Ovary (tissue), 10 donors: ENCODE results near the gene RBM3. TPM values are rescaled to one million over a fixed set of nuclear protein-coding genes. Genes with fewer than 3 reads are reported as not detected.
A peak's percentile ranks its signal among the peaks of the same experiment; 100 is the strongest.
"Not testable (repeated sequence)": the region's sequence is repeated elsewhere in the genome, so short reads cannot be mapped to it uniquely, and the experiment has no call there.

Experiments used
- DNase-seq, 5 donors: peaks; one replicate each; pipeline ENCODE4 v3.0.0-alpha.2; 2019 to 2020
- H3K27ac ChIP-seq, 2 donors: fragments of 200-600 bp; one replicate each; pipeline versions ENCODE4 v1.5.1 to v1.8.0; 2019 to 2022
- H3K27me3 ChIP-seq: fragments of 200-600 bp; one replicate; pipeline ENCODE4 v1.8.0; 2022
- H3K36me3 ChIP-seq: fragments of 200-600 bp; sonication (generic); one replicate; pipeline ENCODE4 v1.5.1; 2019
- H3K4me1 ChIP-seq: one replicate; pipeline ENCODE4 v1.8.1; 2013; ENCODE audit warnings: mild to moderate bottlenecking, moderate library complexity; ENCODE audit not compliant: insufficient read depth
- H3K4me3 ChIP-seq: fragments of 200-600 bp; sonication (generic); one replicate; pipeline ENCODE4 v1.5.1; 2017
- H3K9me3 ChIP-seq, 2 donors: fragments of 200-600 bp in 1 of 2; sonication (generic) in 1 of 2; one replicate each; pipeline versions ENCODE4 v1.5.1 to v1.8.1; 2013 to 2019; ENCODE audit warnings: mild to moderate bottlenecking in 1 of 2, moderate library complexity in 1 of 2
- CTCF ChIP-seq, 3 donors: fragments of 450-650 bp in 2 of 3; fragments of 200-600 bp in 1 of 3; IDR thresholded peaks; one replicate each; pipeline versions ENCODE4 v1.5.1 to v1.8.0; 2016 to 2022; ENCODE audit warnings: antibody characterized with exemption in 3 of 3, mild to moderate bottlenecking in 1 of 3
- EP300 ChIP-seq: sonication (generic); formaldehyde crosslinking; IDR thresholded peaks from one replicate; pipeline ENCODE4 v1.6.1; 2017; ENCODE audit warnings: antibody characterized with exemption
- POLR2A ChIP-seq: fragments of 450-650 bp; IDR thresholded peaks from one replicate; pipeline ENCODE4 v1.6.1; 2017; ENCODE audit warnings: antibody characterized with exemption, mild to moderate bottlenecking, moderate library complexity
- WGBS, 3 donors: extraction: QIAGEN DNeasy Blood & Tissue Kit in 1 of 3; methylation state at CpG; one replicate each; pipeline versions ENCODE4 v1.1.5 to v1.1.7; 2013 to 2017; 5-methylcytosine and 5-hydroxymethylcytosine counted together
- intact Hi-C, 4 donors: fragments of 100-400 bp; cut with DNase I; formaldehyde crosslinking; loops; one replicate each; pipeline versions ENCODE4 v1.11.0 to v1.15.1; 2022 to 2023
- long read RNA-seq, 3 donors: library from polyadenylated mRNA in 2 of 3; unstranded in 2 of 3; transcript quantifications; one replicate each; pipeline ENCODE4 v2.0.0 and lab custom pipeline, GENCODE V29; 2021 to 2026
- polyA plus RNA-seq, 2 donors: library from polyadenylated mRNA; stranded (reverse); fragments of 200-250 nt in 1 of 2; fragments of 350-450 nt in 1 of 2; fragmentation: Illumina TruSeq in 1 of 2; extraction: RNeasy Lipid Tissue Mini Kit (QIAGEN cat#74804) in 1 of 2; gene quantifications; one replicate each; pipeline ENCODE4 v1.2.3, GENCODE V29; 2013 to 2014
- total RNA-seq, 7 donors: library from RNA; depleted of rRNA in 2 of 7; stranded (reverse); fragments of >200 nt in 2 of 7; fragmentation: NEBNext Ultra II Directional in 3 of 7; extraction: Animal tissue kit (Norgen Biotek cat#: 25700) in 3 of 7; gene quantifications; one replicate each; pipeline versions ENCODE4 v1.1.0 to v1.2.4, GENCODE V29; 2016 to 2023
- donor health status: DM: no; HTN: no; CAD: no; lungs with moderate emphysema.
- donor health status: DM: no; HTN: no; CAD: no.
- donor health status: Bipolar disorder and iron deficiency.
- donor health status: DM: yes; HTN: yes; CAD: no.
- donor health status: DM: no; HTN: no; CAD: no.
- donor health status: DM: yes; HTN: yes; CAD: no.

RBM3 gene
- total RNA-seq (100 to 1,000 TPM; 103 to 421 (median 153) TPM), polyA plus RNA-seq (100 to 1,000 TPM; 139 to 205 TPM)
- long read RNA-seq, donor 1, transcript RBM3-204 (8 exons, 1,375 nt): minor isoform, 62 of 958 reads
- long read RNA-seq, donor 1, transcript RBM3-202 (6 exons, 1,130 nt): minor isoform, 11 of 958 reads
- long read RNA-seq, donor 1, transcript RBM3-203 (7 exons, 2,162 nt): major isoform, 812 of 958 reads
- long read RNA-seq, donor 1, transcript RBM3-208 (6 exons, 724 nt): minor isoform, 7 of 958 reads
- long read RNA-seq, donor 1, partial matches to known transcripts: 17 of 958 reads
- long read RNA-seq, donor 1, other reads (novel, unspliced or antisense): 48 of 958 reads
- long read RNA-seq, donor 2, transcript RBM3-203 (7 exons, 2,162 nt): major isoform, 144 of 184 reads
- long read RNA-seq, donor 2, transcript RBM3-204 (8 exons, 1,375 nt): minor isoform, 6 of 184 reads
- long read RNA-seq, donor 2, partial matches to known transcripts: 16 of 184 reads
- long read RNA-seq, donor 2, other reads (novel, unspliced or antisense): 12 of 184 reads
- long read RNA-seq, donor 3, transcript RBM3-203 (7 exons, 2,162 nt): major isoform, 268 of 294 reads
- long read RNA-seq, donor 3, partial matches to known transcripts: 4 of 294 reads
- long read RNA-seq, donor 3, other reads (novel, unspliced or antisense): 17 of 294 reads

DNA sequence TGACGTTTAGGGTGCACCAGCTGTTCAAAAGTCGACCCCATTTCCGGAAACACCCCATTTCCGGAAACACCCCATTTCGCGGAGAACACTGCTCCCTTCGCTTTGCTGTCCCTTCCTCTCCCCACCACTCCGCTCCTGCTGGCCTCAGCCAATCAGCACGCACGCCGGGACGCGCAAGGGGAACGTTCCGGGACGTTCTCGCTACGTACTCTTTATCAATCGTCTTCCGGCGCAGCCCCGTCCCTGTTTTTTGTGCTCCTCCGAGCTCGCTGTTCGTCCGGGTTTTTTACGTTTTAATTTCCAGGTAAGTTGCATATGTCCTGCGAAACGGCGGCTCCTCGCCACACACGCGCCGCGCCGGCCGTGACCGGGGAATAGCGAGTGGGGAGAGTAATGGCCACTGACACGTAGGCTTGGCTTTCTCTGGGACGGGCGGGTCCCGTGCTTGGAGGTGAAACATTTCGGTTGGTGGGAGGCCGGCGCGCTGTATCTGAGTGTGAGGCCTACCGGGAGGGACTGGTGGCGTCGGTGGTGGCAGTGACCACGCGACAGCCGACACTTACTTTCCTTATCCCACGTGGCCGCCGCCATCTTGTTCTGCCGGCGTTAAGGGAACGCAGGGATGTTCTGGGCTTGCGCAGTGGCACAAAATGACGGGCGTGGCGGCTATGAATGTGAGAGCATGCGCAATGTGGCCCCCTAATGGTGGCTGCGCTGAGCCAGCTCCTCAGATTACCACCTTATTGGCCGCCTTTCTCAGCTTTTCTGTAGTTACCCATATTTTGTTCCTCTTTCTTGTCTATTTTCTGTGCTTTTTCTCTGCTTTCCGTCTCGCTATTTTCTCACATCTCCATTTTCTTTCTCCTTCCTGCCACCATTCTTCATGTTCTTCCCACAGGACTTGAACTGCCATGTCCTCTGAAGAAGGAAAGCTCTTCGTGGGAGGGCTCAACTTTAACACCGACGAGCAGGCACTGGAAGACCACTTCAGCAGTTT lies at the start of gene RBM3:
RBM3 (plus strand) TSS at position 215 of the 997 bp plus-strand sequence; CDS start at position 912, 697 bp downstream.
- Histone ChIP-seq H3K27me3 (no peaks in the 10 kb centered on the region), H3K9me3 (no peaks in the 10 kb centered on the region), H3K4me1 (no peaks in the 10 kb centered on the region), H3K36me3 (no peaks in the 10 kb centered on the region), H3K27ac (peak within 1 kb of the TSS; percentile 93 to 95), H3K4me3 (peak within 1 kb of the TSS; percentile 75)
- WGBS, 3 donors: 35 to 42% (median 36%) methylated on average over 71 of the region's 71 CpGs
- intact Hi-C loops: no loop called here
- DNase-seq: peak; percentile 91 to 94 (median 91)
- no peak for TF ChIP-seq EP300
- TF ChIP-seq CTCF (IDR thresholded peaks at IDR 0.05): peak in 2 of 3 donors; percentile 44 to 45
- peak; percentile 90 for TF ChIP-seq POLR2A

DNA sequence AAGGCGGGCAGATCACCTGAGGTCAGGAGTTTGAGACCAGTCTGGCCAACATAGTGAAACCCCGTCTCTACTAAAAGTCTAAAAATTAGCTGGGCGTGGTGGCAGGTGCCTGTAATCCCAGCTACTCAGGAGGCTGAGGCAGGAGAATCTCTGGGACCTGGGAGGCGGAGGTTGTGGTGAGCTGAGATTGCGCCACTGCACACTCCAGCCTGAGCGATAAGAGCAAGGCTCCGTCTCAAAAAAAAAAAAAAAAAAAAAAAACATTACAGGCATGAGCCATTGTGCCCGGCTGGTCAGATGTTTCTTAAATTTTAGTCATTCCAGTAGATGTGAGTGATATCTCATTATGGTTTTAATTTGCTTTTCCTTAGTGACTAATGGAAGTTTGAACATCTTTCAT lies 48.4 kb upstream of the RBM3 start:
- H3K4me3 ChIP-seq, intact Hi-C loops, H3K36me3 ChIP-seq, H3K27me3 ChIP-seq, H3K9me3 ChIP-seq, H3K27ac ChIP-seq, H3K4me1 ChIP-seq: not testable (repeated sequence)
- DNase-seq: peak in 1 of 5 donors; percentile 4
- 82 to 86% (median 85%) methylated on average over 8 of the region's 8 CpGs for WGBS, 3 donors

- 67 to 77% (median 70%) methylated on average over 3 of the region's 3 CpGs for WGBS, 3 donors
- no peak for DNase-seq
- Histone ChIP-seq H3K36me3 (no peaks in the 10 kb centered on the region), H3K27me3 (no peaks in the 10 kb centered on the region), H3K27ac (no peak overlapping the region), H3K9me3 (no peaks in the 10 kb centered on the region), H3K4me3 (no peak overlapping the region), H3K4me1 (no peaks in the 10 kb centered on the region)
- TF ChIP-seq EP300 (no peak), POLR2A (no peak), CTCF (IDR thresholded peaks at IDR 0.05) (no peak)
- intact Hi-C loops: no loop called here
Measured at GRCh38 chrX:48530736-48531135, 43.5 kb upstream of the RBM3 start.

GRCh38 chrX:48531358-48531959 lies 42.8 kb upstream of the RBM3 start:
- Histone ChIP-seq H3K9me3 (no peaks in the 10 kb centered on the region), H3K36me3 (no peaks in the 10 kb centered on the region), H3K27me3 (no peaks in the 10 kb centered on the region), H3K27ac (no peak overlapping the region), H3K4me3 (no peak overlapping the region), H3K4me1 (no peaks in the 10 kb centered on the region)
- intact Hi-C loops: no loop called here
- 61 to 65% (median 61%) methylated on average over 5 of the region's 5 CpGs for WGBS, 3 donors
- no peak for DNase-seq
- TF ChIP-seq EP300 (no peak), POLR2A (no peak), CTCF (IDR thresholded peaks at IDR 0.05) (no peak)
